ENCODE data around the gene SPTAN1. TPM values are rescaled to one million over a fixed set of nuclear protein-coding genes. Genes with fewer than 3 reads are reported as not detected.
"Not testable (repeated sequence)": the region's sequence is repeated elsewhere in the genome, so short reads cannot be mapped to it uniquely, and the experiment has no call there.

The SPTAN1 gene
- 167 and 189 TPM in 2 replicates for total RNA-seq (2014; rRNA removed; shearing (Covaris generic); ENCODE audit: low replicate concordance)

GRCh38 chr9:128552153-128552743 is at the start of gene SPTAN1:
Gene SPTAN1, plus strand, starts transcription at chr9:128552587. Its CDS starts 14,154 bp downstream, at chr9:128566741.
- H3K9me3 ChIP-seq (ENCODE audit: low read length): no peaks in the 10 kb centered on the region
- peak within 1 kb of the TSS; percentile 96 for H3K9ac ChIP-seq (ENCODE audit: low read length)
- no peaks in the 10 kb centered on the region for H3K27me3 ChIP-seq (ENCODE audit: low read length)
- peak; percentile 98 for DNase-seq
- 0 out of 2 replicates have a peak, but pooled peaks cover 2% of the 10 kb centered on the region for H3K36me3 ChIP-seq (ENCODE audit: insufficient read depth, low read length)
- peak within 1 kb of the TSS; percentile 96 for H2AFZ ChIP-seq (ENCODE audit: low read length)
- peaks cover 10% of the 10 kb centered on the region; the same call in 1 of the 2 replicates for H4K20me1 ChIP-seq (ENCODE audit: insufficient read depth, low read depth, low read length)
- H3K79me2 ChIP-seq (ENCODE audit: low read length): peaks cover 47% of the 10 kb centered on the region
- peak within 1 kb of the TSS; percentile 100 for H3K4me2 ChIP-seq (ENCODE audit: low read depth, low read length, poor library complexity, severe bottlenecking)
- peak within 1 kb of the TSS; percentile 95 for H3K4me3 ChIP-seq (ENCODE audit: low read length)
- H3K27ac ChIP-seq (ENCODE audit: low read length): peak within 1 kb of the TSS; percentile 80
- H3K4me1 ChIP-seq (ENCODE audit: low read length): peaks cover 50% of the 10 kb centered on the region
- H3K9me2 ChIP-seq (replicated peaks; ENCODE audit: insufficient read depth, low read length): no peaks in the 10 kb centered on the region

- not testable (repeated sequence) for H2AFZ ChIP-seq (ENCODE audit: low read length); H3K9me3 ChIP-seq (ENCODE audit: low read length); H3K9me2 ChIP-seq (replicated peaks; ENCODE audit: insufficient read depth, low read length); H3K27me3 ChIP-seq (ENCODE audit: low read length); DNase-seq; H4K20me1 ChIP-seq (ENCODE audit: insufficient read depth, low read depth, low read length); H3K36me3 ChIP-seq (ENCODE audit: insufficient read depth, low read length)
- Histone ChIP-seq H3K4me2 (ENCODE audit: low read depth, low read length, poor library complexity, severe bottlenecking) (peak overlapping the region; percentile 78), H3K4me1 (ENCODE audit: low read length) (peaks cover 24% of the 10 kb centered on the region), H3K4me3 (ENCODE audit: low read length) (peak overlapping the region; percentile 77; the same call in 1 of the 2 replicates), H3K27ac (ENCODE audit: low read length) (peak overlapping the region; percentile 68; the same call in 1 of the 2 replicates), H3K9ac (ENCODE audit: low read length) (0 out of 2 replicates have a peak overlapping the region, but pooled peaks have one; percentile 75), H3K79me2 (ENCODE audit: low read length) (peaks cover 27% of the 10 kb centered on the region)
Measured at GRCh38 chr9:128503415-128503825, 49.0 kb upstream of the SPTAN1 start.

- Histone ChIP-seq H3K4me3 (ENCODE audit: low read length) (peak overlapping the region; percentile 77), H3K9me2 (replicated peaks; ENCODE audit: insufficient read depth, low read length) (no peaks in the 10 kb centered on the region), H2AFZ (ENCODE audit: low read length) (no peak overlapping the region; the same call in 1 of the 2 replicates), H3K4me1 (ENCODE audit: low read length) (peaks cover 24% of the 10 kb centered on the region), H4K20me1 (ENCODE audit: insufficient read depth, low read depth, low read length) (no peaks in the 10 kb centered on the region), H3K79me2 (ENCODE audit: low read length) (peaks cover 30% of the 10 kb centered on the region), H3K36me3 (ENCODE audit: insufficient read depth, low read length) (peaks cover 7% of the 10 kb centered on the region; the same call in 1 of the 2 replicates), H3K4me2 (ENCODE audit: low read depth, low read length, poor library complexity, severe bottlenecking) (peak overlapping the region; percentile 78), H3K27me3 (ENCODE audit: low read length) (no peaks in the 10 kb centered on the region), H3K27ac (ENCODE audit: low read length) (peak overlapping the region; percentile 68), H3K9ac (ENCODE audit: low read length) (peak overlapping the region; percentile 75), H3K9me3 (ENCODE audit: low read length) (no peaks in the 10 kb centered on the region)
- no peak for DNase-seq
Measured at GRCh38 chr9:128503870-128504269, 48.5 kb upstream of the SPTAN1 start.

GRCh38 chr9:128504485-128505413 is 47.6 kb upstream of the SPTAN1 start, which contains the start of gene GLE1:
Gene GLE1, plus strand, starts transcription at chr9:128504719. Its CDS starts 87 bp downstream, at chr9:128504806.
- Histone ChIP-seq H3K79me2 (ENCODE audit: low read length) (peaks cover 33% of the 10 kb centered on the region), H3K36me3 (ENCODE audit: insufficient read depth, low read length) (peaks cover 16% of the 10 kb centered on the region), H3K4me3 (ENCODE audit: low read length) (peak within 1 kb of the TSS; percentile 77), H3K4me2 (ENCODE audit: low read depth, low read length, poor library complexity, severe bottlenecking) (peak within 1 kb of the TSS; percentile 78), H2AFZ (ENCODE audit: low read length) (peak within 1 kb of the TSS; percentile 35), H3K27me3 (ENCODE audit: low read length) (no peaks in the 10 kb centered on the region), H3K9ac (ENCODE audit: low read length) (peak within 1 kb of the TSS; percentile 75), H3K4me1 (ENCODE audit: low read length) (peaks cover 24% of the 10 kb centered on the region), H4K20me1 (ENCODE audit: insufficient read depth, low read depth, low read length) (no peaks in the 10 kb centered on the region), H3K9me2 (replicated peaks; ENCODE audit: insufficient read depth, low read length) (no peaks in the 10 kb centered on the region), H3K27ac (ENCODE audit: low read length) (peak within 1 kb of the TSS; percentile 68), H3K9me3 (ENCODE audit: low read length) (no peaks in the 10 kb centered on the region)
- DNase-seq: peak; percentile 98

GRCh38 chr9:128505414-128505765 is 47.0 kb upstream of the SPTAN1 start:
- Histone ChIP-seq H3K4me1 (ENCODE audit: low read length) (peaks cover 24% of the 10 kb centered on the region), H3K36me3 (ENCODE audit: insufficient read depth, low read length) (peaks cover 15% of the 10 kb centered on the region), H3K9ac (ENCODE audit: low read length) (peak overlapping the region; percentile 75), H3K9me2 (replicated peaks; ENCODE audit: insufficient read depth, low read length) (no peaks in the 10 kb centered on the region), H3K79me2 (ENCODE audit: low read length) (peaks cover 33% of the 10 kb centered on the region), H4K20me1 (ENCODE audit: insufficient read depth, low read depth, low read length) (no peaks in the 10 kb centered on the region), H3K9me3 (ENCODE audit: low read length) (no peaks in the 10 kb centered on the region), H3K27ac (ENCODE audit: low read length) (no peak overlapping the region), H3K27me3 (ENCODE audit: low read length) (no peaks in the 10 kb centered on the region), H3K4me2 (ENCODE audit: low read depth, low read length, poor library complexity, severe bottlenecking) (peak overlapping the region; percentile 78), H2AFZ (ENCODE audit: low read length) (no peak overlapping the region; the same call in 1 of the 2 replicates), H3K4me3 (ENCODE audit: low read length) (peak overlapping the region; percentile 77)
- no peak for DNase-seq

GRCh38 chr9:128505906-128506305 is 46.5 kb upstream of the SPTAN1 start:
- H3K27ac ChIP-seq (ENCODE audit: low read length); H3K9me3 ChIP-seq (ENCODE audit: low read length); H3K9me2 ChIP-seq (replicated peaks; ENCODE audit: insufficient read depth, low read length); DNase-seq; H2AFZ ChIP-seq (ENCODE audit: low read length); H3K27me3 ChIP-seq (ENCODE audit: low read length); H4K20me1 ChIP-seq (ENCODE audit: insufficient read depth, low read depth, low read length): not testable (repeated sequence)
- Histone ChIP-seq H3K36me3 (ENCODE audit: insufficient read depth, low read length) (peaks cover 15% of the 10 kb centered on the region), H3K4me2 (ENCODE audit: low read depth, low read length, poor library complexity, severe bottlenecking) (peak overlapping the region; percentile 78), H3K79me2 (ENCODE audit: low read length) (peaks cover 33% of the 10 kb centered on the region), H3K4me3 (ENCODE audit: low read length) (peak overlapping the region; percentile 77), H3K4me1 (ENCODE audit: low read length) (peaks cover 24% of the 10 kb centered on the region), H3K9ac (ENCODE audit: low read length) (peak overlapping the region; percentile 75)

GRCh38 chr9:128512820-128513219 is 39.6 kb upstream of the SPTAN1 start:
- Histone ChIP-seq H3K4me1 (ENCODE audit: low read length) (no peaks in the 10 kb centered on the region), H3K79me2 (ENCODE audit: low read length) (peaks cover 18% of the 10 kb centered on the region), H3K27ac (ENCODE audit: low read length) (no peak overlapping the region)

GRCh38 chr9:128521956-128522355 is 30.4 kb upstream of the SPTAN1 start:
- Histone ChIP-seq H3K36me3 (ENCODE audit: insufficient read depth, low read length) (peaks cover 22% of the 10 kb centered on the region), H3K9me2 (replicated peaks; ENCODE audit: insufficient read depth, low read length) (no peaks in the 10 kb centered on the region), H3K27ac (ENCODE audit: low read length) (no peak overlapping the region), H4K20me1 (ENCODE audit: insufficient read depth, low read depth, low read length) (no peaks in the 10 kb centered on the region), H3K9me3 (ENCODE audit: low read length) (no peaks in the 10 kb centered on the region), H3K27me3 (ENCODE audit: low read length) (no peaks in the 10 kb centered on the region), H3K9ac (ENCODE audit: low read length) (no peak overlapping the region), H3K79me2 (ENCODE audit: low read length) (no peaks in the 10 kb centered on the region; the same call in 1 of the 2 replicates), H3K4me1 (ENCODE audit: low read length) (no peaks in the 10 kb centered on the region), H2AFZ (ENCODE audit: low read length) (no peak overlapping the region), H3K4me3 (ENCODE audit: low read length) (no peak overlapping the region), H3K4me2 (ENCODE audit: low read depth, low read length, poor library complexity, severe bottlenecking) (no peak overlapping the region)
- no peak for DNase-seq

More at GRCh38 chr9:128512820-128513219, 39.6 kb upstream of the SPTAN1 start:
- H3K4me3 ChIP-seq (ENCODE audit: low read length): no peak overlapping the region
- H3K9ac ChIP-seq (ENCODE audit: low read length): no peak overlapping the region
- H3K9me2 ChIP-seq (replicated peaks; ENCODE audit: insufficient read depth, low read length): no peaks in the 10 kb centered on the region
- H3K27me3 ChIP-seq (ENCODE audit: low read length): no peaks in the 10 kb centered on the region
- H4K20me1 ChIP-seq (ENCODE audit: insufficient read depth, low read depth, low read length): no peaks in the 10 kb centered on the region
- no peak overlapping the region for H2AFZ ChIP-seq (ENCODE audit: low read length)
- no peak overlapping the region for H3K4me2 ChIP-seq (ENCODE audit: low read depth, low read length, poor library complexity, severe bottlenecking)
- H3K36me3 ChIP-seq (ENCODE audit: insufficient read depth, low read length): peaks cover 55% of the 10 kb centered on the region
- DNase-seq: no peak
- no peaks in the 10 kb centered on the region for H3K9me3 ChIP-seq (ENCODE audit: low read length)
